ENCODE data around the gene ATXN7L3. TPM values are rescaled to one million over a fixed set of nuclear protein-coding genes. Genes with fewer than 3 reads are reported as not detected.

ATXN7L3 gene
- total RNA-seq, 2 donors from 2014 or later: 46.5 to 55.8 TPM

- peaks cover 48% of the 10 kb centered on the region for H3K36me3 ChIP-seq
- no peak for TF ChIP-seq CTCF (IDR thresholded peaks at IDR 0.05)
- H3K4me3 ChIP-seq: no peak overlapping the region
- H3K27ac ChIP-seq: no peak overlapping the region
- ATAC-seq (ENCODE audit: insufficient number of reproducible peaks, low FRiP score, low read depth) (no peak), DNase-seq (ENCODE audit: low spot score) (no peak)
- H3K4me1 ChIP-seq (ENCODE audit: control insufficient read depth in 1 of 2, low read depth in 2 of 2): peaks cover 15 to 26% of the 10 kb centered on the region in 2 donors
- no peaks in the 10 kb centered on the region for H3K27me3 ChIP-seq (replicated peaks; ENCODE audit: insufficient read depth)
- no peaks in the 10 kb centered on the region for H3K9me3 ChIP-seq
Measured at GRCh38 chr17:44213403-44214229, 13.9 kb upstream of the ATXN7L3 start.

- no peak for DNase-seq (ENCODE audit: low spot score)
- Histone ChIP-seq H3K4me1 (ENCODE audit: control insufficient read depth in 1 of 2, low read depth in 2 of 2) (peaks cover 11 to 21% of the 10 kb centered on the region in 2 donors), H3K9me3 (no peaks in the 10 kb centered on the region), H3K27me3 (replicated peaks; ENCODE audit: insufficient read depth) (no peaks in the 10 kb centered on the region), H3K36me3 (peaks cover 54% of the 10 kb centered on the region), H3K4me3 (no peak overlapping the region), H3K27ac (no peak overlapping the region)
- ATAC-seq (ENCODE audit: insufficient number of reproducible peaks, low FRiP score, low read depth): no peak
- no peak for TF ChIP-seq CTCF (IDR thresholded peaks at IDR 0.05)
Measured at GRCh38 chr17:44212507-44213402, 13.1 kb upstream of the ATXN7L3 start.

GRCh38 chr17:44211281-44212265 is 11.9 kb upstream of the ATXN7L3 start:
- ATAC-seq (ENCODE audit: insufficient number of reproducible peaks, low FRiP score, low read depth): no peak

More at GRCh38 chr17:44211281-44212265, 11.9 kb upstream of the ATXN7L3 start:
- Histone ChIP-seq H3K27me3 (replicated peaks; ENCODE audit: insufficient read depth) (no peaks in the 10 kb centered on the region), H3K27ac (no peak overlapping the region), H3K9me3 (no peaks in the 10 kb centered on the region), H3K4me1 (ENCODE audit: control insufficient read depth in 1 of 2, low read depth in 2 of 2) (peaks cover 4 to 11% of the 10 kb centered on the region in 2 donors), H3K4me3 (no peak overlapping the region), H3K36me3 (peaks cover 62% of the 10 kb centered on the region)
- no peak for DNase-seq (ENCODE audit: low spot score)
- TF ChIP-seq CTCF (IDR thresholded peaks at IDR 0.05): no peak
